HepG2 (cell line): ENCODE results near the gene KDM3A. TPM values are rescaled to one million over a fixed set of nuclear protein-coding genes. Genes with fewer than 3 reads are reported as not detected.
A peak's percentile ranks its signal among the peaks of the same experiment; 100 is the strongest.

Experiments used
- ATAC-seq: fragments of 200-7000 bp; cut with Tn5 transposase; 3 replicates; pipeline ENCODE4 v1.9.1; 2020; ENCODE audit warnings: mild to moderate bottlenecking, moderate library complexity
- BruUV-seq: library from RNA; stranded (reverse); fragments of 400-500 nt; replicated peaks from 2 replicates; lab custom pipeline; 2021; lab: Mats Ljungman, UMichigan
- CTCF ChIA-PET: fragments of 300-600 bp; formaldehyde crosslinking; extraction: SDS; loops from one replicate; lab custom pipeline; 2021; ENCODE audit warnings: low total read pairs, inconsistent platforms, low intra/inter-chr PET ratio; lab: Yijun Ruan, JAX
- POLR2A ChIA-PET: fragments of 350-600 bp; sonication (Branson Sonifier 250); formaldehyde crosslinking; loops from one replicate; lab custom pipeline; 2020; ENCODE audit warnings: antibody characterized with exemption, inconsistent platforms; lab: Yijun Ruan, JAX
- DNase-seq: peaks from one replicate; pipeline ENCODE4 v3.0.0-alpha.2; 2015; ENCODE audit warnings: low spot score
- FAIRE-seq: peaks from 3 replicates; lab custom pipeline; 2011; peaks lifted over from hg19 to GRCh38; lab: Jason Lieb, UNC
- H2AFZ ChIP-seq: one replicate; pipeline ENCODE4 v1.6.1; 2011; ENCODE audit warnings: low read length, inconsistent platforms
- H3K27ac ChIP-seq: fragments of 300-600 bp; 3 replicates; pipeline ENCODE4 v1.8.0; 2011; ENCODE audit warnings: mixed run types, mild to moderate bottlenecking, mixed read lengths, low read length, inconsistent platforms; ENCODE audit not compliant: insufficient read depth; ENCODE audit errors: extremely low read length
- H3K27me3 ChIP-seq, 2 experiments: fragments of 200-600 bp in 1 of 2; 2 replicates in 1 of 2; 3 replicates in 1 of 2; pipeline versions ENCODE4 v1.6.0 to v1.8.0; 2011; ENCODE audit warnings: low read length in 2 of 2, mild to moderate bottlenecking in 2 of 2, moderate library complexity in 2 of 2, inconsistent platforms in 1 of 2; ENCODE audit not compliant: insufficient read depth in 2 of 2, control insufficient read depth in 1 of 2
- H3K36me3 ChIP-seq, 2 experiments: fragments of 200-600 bp in 1 of 2; replicated peaks in 1 of 2; 2 replicates in 1 of 2; 3 replicates in 1 of 2; pipeline versions ENCODE4 v1.5.1 to v1.8.0; 2011; ENCODE audit warnings: low read length in 2 of 2, inconsistent platforms in 1 of 2; ENCODE audit not compliant: insufficient read depth in 2 of 2, control insufficient read depth in 1 of 2
- H3K4me1 ChIP-seq: 2 replicates; pipeline ENCODE4 v1.5.1; 2012; ENCODE audit warnings: low read length, inconsistent platforms; ENCODE audit not compliant: insufficient read depth
- H3K4me2 ChIP-seq: 2 replicates; pipeline ENCODE4 v1.6.0; 2011; ENCODE audit warnings: low read depth, low read length, inconsistent platforms
- H3K4me3 ChIP-seq, 3 experiments: fragments of 200-600 bp in 1 of 3; sonication (generic), shearing (Covaris generic) in 1 of 3; replicated peaks in 1 of 3; 2 replicates each; pipeline ENCODE4 v1.5.1; 2011 to 2016; ENCODE audit warnings: low read length in 3 of 3, inconsistent platforms in 2 of 3, low read depth in 2 of 3, mild to moderate bottlenecking in 2 of 3, control low read depth in 1 of 3, mixed read lengths in 1 of 3; ENCODE audit not compliant: insufficient read depth in 1 of 3
- H3K79me2 ChIP-seq: one replicate; pipeline ENCODE4 v1.6.1; 2011; ENCODE audit warnings: low read length, inconsistent platforms; ENCODE audit not compliant: insufficient read depth
- H3K9ac ChIP-seq: 2 replicates; pipeline ENCODE4 v1.6.0; 2011; ENCODE audit warnings: mild to moderate bottlenecking, low read depth, low read length, inconsistent platforms; ENCODE audit not compliant: insufficient read depth
- H3K9me3 ChIP-seq: 2 replicates; pipeline ENCODE4 v1.5.1; 2012; ENCODE audit warnings: mild to moderate bottlenecking, low read length
- H4K20me1 ChIP-seq: 2 replicates; pipeline ENCODE4 v1.6.0; 2011; ENCODE audit warnings: inconsistent platforms, mild to moderate bottlenecking, low read length, moderate library complexity; ENCODE audit not compliant: insufficient read depth
- ATF2 ChIP-seq: sonication (generic); formaldehyde crosslinking; IDR thresholded peaks from 2 replicates; pipeline ENCODE4 v1.4.0; 2020; ENCODE audit warnings: missing genetic modification reagents
- HCFC1 ChIP-seq: fragments of 150-350 bp; IDR thresholded peaks from 2 replicates; pipeline ENCODE4 v1.6.1; 2014; ENCODE audit warnings: low read depth, low read length
- KLF11 ChIP-seq: IDR thresholded peaks from 2 replicates; pipeline ENCODE4 v1.6.1; 2016; ENCODE audit warnings: missing compliant biosample characterization
- MAFF ChIP-seq: IDR thresholded peaks from 2 replicates; pipeline ENCODE4 v1.6.1; 2011; ENCODE audit warnings: low read depth, low read length, improper control_type of control experiment
- MAFK ChIP-seq, 2 experiments: IDR thresholded peaks in 1 of 2; conservative IDR thresholded peaks in 1 of 2; 2 replicates each; pipeline ENCODE4 v1.6.1; 2011; ENCODE audit warnings: improper control_type of control experiment in 2 of 2, low read length in 2 of 2
- RAD21 ChIP-seq: fragments of 450-650 bp; formaldehyde crosslinking; IDR thresholded peaks from 2 replicates; pipeline ENCODE4 v1.5.0; 2020; ENCODE audit warnings: mild to moderate bottlenecking
- RNF219 ChIP-seq: sonication (generic); formaldehyde crosslinking; IDR thresholded peaks from 2 replicates; pipeline ENCODE4 v1.5.0; 2020; ENCODE audit warnings: mild to moderate bottlenecking, missing genetic modification reagents
- RORA ChIP-seq: sonication (generic); formaldehyde crosslinking; IDR thresholded peaks from 2 replicates; pipeline ENCODE4 v1.5.0; 2020; ENCODE audit warnings: mild to moderate bottlenecking, missing genetic modification reagents, moderate library complexity
- SCMH1 ChIP-seq: sonication (generic); formaldehyde crosslinking; IDR thresholded peaks from 2 replicates; pipeline ENCODE4 v1.9.0; 2021; ENCODE audit warnings: missing genetic modification reagents, mild to moderate bottlenecking, borderline replicate concordance
- TAF15 ChIP-seq: fragments of 200-400 bp; formaldehyde crosslinking; IDR thresholded peaks from one replicate; pipeline ENCODE4 v1.6.1; 2018; ENCODE audit warnings: mild to moderate bottlenecking, low read depth, low read length; ENCODE audit not compliant: poor library complexity, severe bottlenecking
- TBX2 ChIP-seq: sonication (generic); formaldehyde crosslinking; IDR thresholded peaks from 2 replicates; pipeline ENCODE4 v1.5.0; 2020; ENCODE audit warnings: missing genetic modification reagents, mild to moderate bottlenecking, borderline replicate concordance
- THAP7 ChIP-seq: sonication (generic); formaldehyde crosslinking; IDR thresholded peaks from 2 replicates; pipeline ENCODE4 v1.8.1; 2023; ENCODE audit warnings: mild to moderate bottlenecking, missing genetic modification reagents
- ZBTB3 ChIP-seq: sonication (generic); formaldehyde crosslinking; IDR thresholded peaks from 2 replicates; pipeline ENCODE4 v1.4.0; 2020; ENCODE audit warnings: low read depth, mild to moderate bottlenecking, moderate library complexity, missing genetic modification reagents, borderline replicate concordance
- ZBTB37 ChIP-seq: sonication (generic); formaldehyde crosslinking; IDR thresholded peaks from 2 replicates; pipeline ENCODE4 v1.4.0; 2020; ENCODE audit warnings: mild to moderate bottlenecking, missing genetic modification reagents
- ZNF275 ChIP-seq: sonication (generic); formaldehyde crosslinking; IDR thresholded peaks from 2 replicates; pipeline ENCODE4 v1.8.0; 2022; ENCODE audit warnings: missing genetic modification reagents, mild to moderate bottlenecking, inconsistent platforms, borderline replicate concordance
- WGBS: methylation state at CpG from one replicate; pipeline ENCODE4 v1.1.6; 2017; ENCODE audit warnings: low lambda C conversion rate; 5-methylcytosine and 5-hydroxymethylcytosine counted together
- in situ Hi-C: cut with HindIII; loops from 2 replicates; pipeline ENCODE4 v1.10.0; 2017; ENCODE audit warnings: low pct_unique_long_range_greater_than_20kb; ENCODE audit not compliant: extremely low pct_ligation_motif_present
- intact Hi-C: fragments of 100-400 bp; cut with micrococcal nuclease; formaldehyde crosslinking; loops from one replicate; pipeline ENCODE4 v1.10.0; 2022; ENCODE audit not compliant: unreplicated experiment
- polyA plus RNA-seq, 8 experiments: library from polyadenylated mRNA; depleted of rRNA in 3 of 8; stranded (reverse) in 7 of 8; unstranded in 1 of 8; fragments of >200 nt; fragmentation: Illumina TruSeq in 4 of 8; extraction: Trizol in 4 of 8; gene quantifications; 2 replicates each; pipeline versions ENCODE4 v1.2.1 to v1.2.3, GENCODE V29; 2011 to 2016; ENCODE audit warnings: low read depth in 4 of 8, missing spikeins in 1 of 8, mixed read lengths in 1 of 8; ENCODE audit not compliant: insufficient read depth in 1 of 8
- total RNA-seq, 5 experiments: library from RNA; depleted of rRNA; stranded (reverse); fragments of >200 nt; fragmentation: Illumina TruSeq; extraction: Trizol; gene quantifications; 2 replicates each; pipeline ENCODE4 v1.2.3, GENCODE V29; 2016; ENCODE audit warnings: low read depth in 1 of 5

The KDM3A gene
- total and polyA plus RNA-seq, 2 of the 13 experiments (the other 11 are each of a cell fraction or from before 2014, with no cell fraction given), result 21.0 to 70.2 TPM

- no peak for TF ChIP-seq TBX2 (CRISPR knock-in tag)
These were observed 14.9 kb upstream of the KDM3A start (continued) for GRCh38 chr2:86426271-86426670.

GRCh38 chr2:86429335-86429734, 11.8 kb upstream of the KDM3A start:
- CTCF ChIA-PET, result no interaction called here
- TF ChIP-seq MAFF (peak; percentile 80), ZBTB3 (no peak), HCFC1 (no peak), KLF11 (no peak), TAF15 (no peak), ZBTB37 (CRISPR knock-in tag) (no peak), RAD21 (CRISPR knock-in tag) (no peak), RORA (no peak), ATF2 (CRISPR knock-in tag) (no peak), SCMH1 (CRISPR knock-in tag) (no peak), THAP7 (CRISPR knock-in tag) (no peak), ZNF275 (CRISPR knock-in tag) (no peak), RNF219 (CRISPR knock-in tag) (no peak), MAFK (conservative IDR thresholded peaks at IDR 0.05 in 1 of 2, IDR thresholded peaks at IDR 0.05 in 1 of 2; ENCODE audit: low read length in 2 of 2) (peak; percentile 79 to 81)

More at GRCh38 chr2:86429335-86429734, 11.8 kb upstream of the KDM3A start:
- DNase-seq, result no peak
- POLR2A ChIA-PET, result no interaction called here
- no TSS peak for BruUV-seq
- Histone ChIP-seq H3K27me3 (peaks cover 1 to 27% of the 10 kb centered on the region in 2 experiments; a peak in 4 of 5 replicates), H3K4me1 (no peaks in the 10 kb centered on the region), H3K27ac (no peak overlapping the region), H3K4me3 (no peak overlapping the region), H3K79me2 (no peaks in the 10 kb centered on the region), H3K36me3 (no peaks in the 10 kb centered on the region), H2AFZ (no peak overlapping the region), H3K4me2 (no peak overlapping the region), H3K9me3 (no peaks in the 10 kb centered on the region), H4K20me1 (no peaks in the 10 kb centered on the region), H3K9ac (no peak overlapping the region)
- WGBS, result 0% methylated on average over 1 of the region's 1 CpG
- in situ Hi-C loops (no loop called here), intact Hi-C loops (no loop called here)
- ATAC-seq, result no peak
- FAIRE-seq, result no peak
